K562 (cell line): ENCODE data around the gene MECP2. TPM values are rescaled to one million over a fixed set of nuclear protein-coding genes. Genes with fewer than 3 reads are reported as not detected.

Source experiments
- AFF1 ChIP-seq, 2 experiments: fragments of 450-650 bp; IDR thresholded peaks; 2 replicates each; pipeline ENCODE4 v1.6.1; 2018; ENCODE audit warnings: mild to moderate bottlenecking in 2 of 2, low read depth in 1 of 2; ENCODE audit not compliant: partially characterized antibody in 2 of 2
- ATF1 ChIP-seq, 2 experiments: fragments of 450-650 bp in 1 of 2; IDR thresholded peaks; 2 replicates each; pipeline ENCODE4 v1.6.1; 2016; ENCODE audit warnings: missing compliant biosample characterization in 1 of 2, missing genetic modification characterization in 1 of 2
- BMI1 ChIP-seq: fragments of 150-350 bp; IDR thresholded peaks from 2 replicates; pipeline ENCODE4 v1.6.1; 2014; ENCODE audit warnings: low read length
- CREB1 ChIP-seq, 2 experiments: sonication (generic) in 1 of 2; formaldehyde crosslinking in 1 of 2; IDR thresholded peaks; 2 replicates each; pipeline versions ENCODE4 v1.6.1 to v1.8.0; 2012 to 2022; ENCODE audit warnings: inconsistent platforms in 1 of 2, mild to moderate bottlenecking in 1 of 2, missing genetic modification reagents in 1 of 2, moderate library complexity in 1 of 2
- DDX20 ChIP-seq: fragments of 450-650 bp; IDR thresholded peaks from 2 replicates; pipeline ENCODE4 v1.6.1; 2016; ENCODE audit warnings: missing genetic modification characterization, low read depth, mild to moderate bottlenecking, missing compliant biosample characterization, moderate library complexity
- E2F6 ChIP-seq, 2 experiments: IDR thresholded peaks; 2 replicates each; pipeline ENCODE4 v1.6.1; 2011; ENCODE audit warnings: borderline replicate concordance in 1 of 2, control low read depth in 1 of 2, low read depth in 1 of 2, low read length in 1 of 2, mild to moderate bottlenecking in 1 of 2, mixed read lengths in 1 of 2, moderate library complexity in 1 of 2; ENCODE audit not compliant: insufficient read depth in 1 of 2, insufficient read length in 1 of 2, poor library complexity in 1 of 2, severe bottlenecking in 1 of 2; ENCODE audit errors: extremely low read depth in 1 of 2
- GTF3C2 ChIP-seq: IDR thresholded peaks from 3 replicates; pipeline ENCODE4 v1.6.1; 2011; ENCODE audit warnings: borderline replicate concordance, mild to moderate bottlenecking, moderate library complexity; ENCODE audit not compliant: insufficient read length; ENCODE audit errors: extremely low read depth
- KHSRP ChIP-seq: fragments of 450-650 bp; IDR thresholded peaks from 2 replicates; pipeline ENCODE4 v1.6.1; 2017
- MED1 ChIP-seq: sonication (generic); formaldehyde crosslinking; IDR thresholded peaks from 2 replicates; pipeline ENCODE4 v1.8.1; 2023; ENCODE audit warnings: missing genetic modification reagents, borderline replicate concordance
- RFX1 ChIP-seq: fragments of 450-650 bp; IDR thresholded peaks from 2 replicates; pipeline ENCODE4 v1.6.1; 2016; ENCODE audit warnings: mild to moderate bottlenecking, moderate library complexity
- SP2 ChIP-seq: IDR thresholded peaks from 2 replicates; pipeline ENCODE4 v1.6.1; 2011; ENCODE audit warnings: mild to moderate bottlenecking, low read depth, low read length, moderate library complexity; ENCODE audit not compliant: poor library complexity, severe bottlenecking; ENCODE audit errors: extremely low read depth
- SPI1 ChIP-seq: IDR thresholded peaks from 2 replicates; pipeline ENCODE4 v1.6.1; 2011; ENCODE audit warnings: low read depth, low read length, control low read depth, borderline replicate concordance
- SREBF1 ChIP-seq: fragments of 150-350 bp; IDR thresholded peaks from 2 replicates; pipeline ENCODE4 v1.6.1; 2014; ENCODE audit warnings: antibody characterized with exemption, low read depth, low read length, borderline replicate concordance
- TAF9B ChIP-seq: fragments of 450-650 bp; IDR thresholded peaks from 2 replicates; pipeline ENCODE4 v1.6.1; 2018; ENCODE audit warnings: mild to moderate bottlenecking; ENCODE audit not compliant: partially characterized antibody
- WHSC1 ChIP-seq: IDR thresholded peaks from one replicate; pipeline ENCODE4 v1.6.1; 2012; ENCODE audit warnings: low read length, control low read depth, inconsistent platforms
- ZNF740 ChIP-seq, 3 experiments: fragments of 200-800 bp in 1 of 3; sonication (Bioruptor generic) in 1 of 3; sonication (generic) in 1 of 3; formaldehyde crosslinking in 1 of 3; IDR thresholded peaks; 2 replicates each; pipeline versions ENCODE4 v1.6.1 to v1.8.0; 2016 to 2022; ENCODE audit warnings: mild to moderate bottlenecking in 2 of 3, missing compliant biosample characterization in 2 of 3, missing genetic modification characterization in 2 of 3, missing genetic modification reagents in 1 of 3
- polyA plus RNA-seq, 8 experiments: library from polyadenylated mRNA; depleted of rRNA in 4 of 8; stranded (reverse) in 5 of 8; unstranded in 3 of 8; fragments of >200 nt; fragmentation: Nextera tagmentation in 2 of 8; fragmentation: Illumina TruSeq in 1 of 8; extraction: Ambion mirVana in 2 of 8; extraction: Trizol in 1 of 8; gene quantifications; 2 replicates each; pipeline versions ENCODE4 v1.2.1 to v1.2.3, GENCODE V29; 2011 to 2014; ENCODE audit warnings: inconsistent platforms in 1 of 8, missing spikeins in 1 of 8
- total RNA-seq, 7 experiments: library from RNA; depleted of rRNA in 6 of 7; stranded (reverse); fragments of >200 nt in 6 of 7; fragmentation: Illumina TruSeq in 2 of 7; extraction: Trizol in 2 of 7; gene quantifications; 2 replicates each; pipeline versions ENCODE4 v1.2.1 to v1.2.3, GENCODE V29; 2011 to 2021; ENCODE audit warnings: low replicate concordance in 1 of 7

The MECP2 gene
- total and polyA plus RNA-seq, 9 of the 15 experiments (the other 6 are each of a cell fraction or from before 2014, with no cell fraction given), result 2.1 to 50.9 (median 30.5) TPM

- no peak for TF ChIP-seq SP2
- no peak for TF ChIP-seq RFX1
- TF ChIP-seq TAF9B, result no peak
- no peak for TF ChIP-seq SREBF1
- TF ChIP-seq ATF1 (CRISPR knock-in tag; IDR thresholded peaks at IDR 0.05), result no peak
- TF ChIP-seq ATF1 (tag; IDR thresholded peaks at IDR 0.05), result no peak
- TF ChIP-seq GTF3C2, result no peak
- TF ChIP-seq DDX20 (tag), result no peak
- no peak for TF ChIP-seq MED1 (CRISPR knock-in tag)
- TF ChIP-seq E2F6 (IDR thresholded peaks at IDR 0.05; ENCODE audit: borderline replicate concordance in 1 of 2, extremely low read depth in 1 of 2, insufficient read depth in 1 of 2, insufficient read length in 1 of 2, low read depth in 1 of 2, low read length in 1 of 2, poor library complexity in 1 of 2, severe bottlenecking in 1 of 2), result peak; percentile 58 to 63
- TF ChIP-seq BMI1, result no peak
- no peak for TF ChIP-seq ZNF740 (CRISPR knock-in tag; IDR thresholded peaks at IDR 0.05)
- no peak for TF ChIP-seq ZNF740 (tag; IDR thresholded peaks at IDR 0.05)
- no peak for TF ChIP-seq AFF1 (IDR thresholded peaks at IDR 0.05; ENCODE audit: low read depth in 1 of 2, partially characterized antibody in 2 of 2)
- peak; percentile 78 for TF ChIP-seq CREB1 (IDR thresholded peaks at IDR 0.05)
- peak; percentile 62; the same call in 1 of the 2 replicates for TF ChIP-seq CREB1 (CRISPR knock-in tag; IDR thresholded peaks at IDR 0.05)
- no peak for TF ChIP-seq SPI1
- TF ChIP-seq KHSRP, result no peak
- no peak for TF ChIP-seq WHSC1
Measured at GRCh38 chrX:153972368-153973126, 125.0 kb downstream of the MECP2 start, which contains the start of gene TMEM187 (continued).
